ENCODE measurements around the gene FAM221A. TPM values are rescaled to one million over a fixed set of nuclear protein-coding genes. Genes with fewer than 3 reads are reported as not detected.

Gene FAM221A
- total and polyA plus RNA-seq, 3 experiments from 2014 or later = 5.4 to 6.2 (median 5.8) TPM

DNA sequence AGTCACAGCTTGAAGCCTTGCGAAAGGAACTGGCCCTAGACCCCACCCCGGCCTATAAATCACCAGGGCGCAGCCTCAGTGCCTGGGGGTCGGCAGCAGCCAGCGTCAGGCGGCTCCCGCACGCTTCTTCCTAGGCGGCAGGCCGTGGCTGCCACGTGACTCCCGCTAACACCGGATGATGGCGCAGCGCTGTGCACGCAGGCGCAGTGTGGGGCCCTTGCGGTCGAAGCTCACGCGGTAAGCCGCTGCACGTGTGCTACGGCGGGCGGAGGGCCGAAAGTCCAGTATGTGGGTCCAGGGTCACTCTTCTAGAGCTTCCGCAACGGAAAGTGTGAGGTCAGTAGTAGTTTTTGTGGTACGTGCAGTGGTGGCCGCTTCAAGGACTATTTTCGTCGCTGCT is 30.0 kb downstream of the FAM221A start, which contains the start of gene STK31:
TSS of gene STK31 (plus strand) at position 220 of the 400 bp plus-strand sequence. CDS start at position 287, 67 bp downstream.
- Mint-ChIP-seq H3K36me3 (peaks cover 11 to 17% (median 12%) of the 10 kb centered on the region in 3 donors), H3K9me3 (peaks cover 8 to 13% (median 10%) of the 10 kb centered on the region in 5 donors), H3K4me3 (no peak within 1 kb of the TSS), H3K4me1 (no peaks in the 10 kb centered on the region), H3K27ac (no peak within 1 kb of the TSS), H3K27me3 (peaks cover 0 to 6% of the 10 kb centered on the region in 2 donors)
- no peak within 1 kb of the TSS for H3K27ac ChIP-seq (ENCODE audit: low read depth, low read length)
- no peaks in the 10 kb centered on the region for H3K36me3 ChIP-seq (ENCODE audit: insufficient read depth, low read length)
- no peaks in the 10 kb centered on the region for H3K4me1 ChIP-seq (ENCODE audit: insufficient read depth, low read length)
- H3K9me3 ChIP-seq (ENCODE audit: low read length) = peaks cover 9% of the 10 kb centered on the region
- ChIA-PET POLR2A (no interaction called here), CTCF (interaction anchor here (1.4 to 5.3 kb wide), 6 partner anchors 8 to 437 kb away, joined by 3 to 31 read pairs (median 9); no protein-coding TSS in a partner anchor)
- no peaks in the 10 kb centered on the region for H3K27me3 ChIP-seq (ENCODE audit: insufficient read depth, low read length, poor library complexity, severe bottlenecking)
- no peak for DNase-seq
- H3K4me3 ChIP-seq (ENCODE audit: low read length) = no peak within 1 kb of the TSS

DNA sequence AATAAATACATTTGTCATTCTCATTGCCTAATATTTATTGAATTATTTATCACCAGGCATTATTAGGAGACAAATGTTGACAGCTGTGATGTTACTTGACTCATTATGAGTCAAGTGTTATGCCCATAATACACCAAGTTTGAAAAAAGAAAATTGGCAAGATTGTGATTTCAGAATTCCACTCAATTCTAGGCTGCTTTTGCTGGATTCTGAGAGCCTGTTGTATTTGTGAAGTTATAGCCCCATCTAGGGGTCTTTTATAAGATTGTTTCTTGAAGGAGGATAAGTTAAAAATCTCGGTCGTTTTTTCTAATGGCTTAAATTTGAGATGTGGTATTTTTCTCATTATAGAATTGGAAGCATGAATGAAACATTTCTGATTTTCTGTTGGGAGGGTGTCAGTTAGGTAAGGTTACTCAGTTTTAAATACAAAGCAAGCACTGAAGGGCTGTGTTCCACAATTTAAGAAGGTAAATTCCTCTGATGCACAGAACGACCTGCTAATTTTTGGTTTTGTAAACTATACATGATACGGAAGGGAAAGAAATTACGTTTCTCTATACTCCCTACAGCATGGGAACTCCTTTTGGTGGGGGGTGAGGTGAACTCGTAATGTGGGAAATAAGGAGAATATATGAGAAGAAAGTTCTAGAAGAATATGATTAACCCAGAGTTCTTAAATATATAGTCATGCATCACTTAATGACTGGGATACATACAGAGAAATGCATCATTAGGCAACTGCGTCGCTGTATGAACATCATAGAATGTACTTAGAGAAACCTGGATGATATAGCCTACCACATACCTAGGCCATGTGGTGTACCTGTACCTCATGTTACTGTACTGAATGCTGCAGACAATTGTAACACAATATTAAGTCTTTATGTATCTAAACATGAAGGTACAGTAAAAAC is 32.6 kb downstream of the FAM221A start:
- CTCF ChIA-PET = interaction anchor here (0.7 to 5.3 kb wide), 12 partner anchors 14 to 440 kb away, joined by 3 to 31 read pairs (median 4); no protein-coding TSS in a partner anchor
- no peak overlapping the region for H3K4me3 Mint-ChIP-seq

DNA sequence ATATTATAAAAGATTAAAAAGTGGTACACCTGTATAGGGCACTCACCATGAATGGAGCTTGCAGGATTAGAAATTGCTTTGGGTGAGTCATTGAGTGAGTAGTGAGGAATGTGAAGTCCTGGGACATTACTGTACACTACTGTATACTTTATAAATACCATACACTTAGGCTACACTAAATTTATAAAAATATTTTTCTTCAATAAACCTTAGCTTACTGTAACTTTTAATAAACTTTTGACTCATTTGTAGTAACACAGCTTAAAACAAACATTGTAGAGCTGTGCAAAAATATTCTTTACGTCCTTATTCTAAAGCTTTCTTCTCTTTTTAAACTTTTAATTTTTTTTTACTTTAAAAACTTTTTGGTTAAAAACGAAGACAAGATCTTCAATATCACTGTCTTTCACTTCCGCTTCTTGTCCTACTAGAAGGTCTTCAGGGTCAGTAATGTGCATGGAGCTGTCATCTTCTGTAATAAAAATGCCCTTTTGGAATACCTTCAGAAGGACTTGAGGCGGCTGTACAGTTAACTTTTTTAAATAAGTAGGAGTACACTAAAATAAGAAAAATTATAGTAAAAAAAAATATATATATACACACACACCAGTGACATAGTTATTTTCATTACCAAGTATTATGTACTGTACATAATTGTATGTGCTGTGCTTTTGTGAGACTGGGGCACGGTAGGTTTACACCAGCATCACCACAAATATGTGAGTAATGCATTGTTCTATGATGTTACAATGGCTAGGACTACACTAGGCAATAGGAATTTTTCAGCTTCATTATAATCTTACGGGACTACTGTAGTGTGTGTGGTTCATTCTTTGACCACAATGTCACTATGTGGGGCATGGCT is 33.5 kb downstream of the FAM221A start:
- Mint-ChIP-seq H3K9me3 (no peaks in the 10 kb centered on the region), H3K4me3 (no peak overlapping the region), H3K27me3 (peaks cover 0 to 4% of the 10 kb centered on the region in 2 donors), H3K36me3 (no peaks in the 10 kb centered on the region), H3K27ac (no peak overlapping the region), H3K4me1 (no peaks in the 10 kb centered on the region)
- H3K27me3 ChIP-seq (ENCODE audit: insufficient read depth, low read length, poor library complexity, severe bottlenecking) = no peaks in the 10 kb centered on the region
- no peaks in the 10 kb centered on the region for H3K4me1 ChIP-seq (ENCODE audit: insufficient read depth, low read length)
- POLR2A ChIA-PET = no interaction called here
- no peak overlapping the region for H3K27ac ChIP-seq (ENCODE audit: low read depth, low read length)
- H3K4me3 ChIP-seq (ENCODE audit: low read length) = no peak overlapping the region
- H3K9me3 ChIP-seq (ENCODE audit: low read length) = no peaks in the 10 kb centered on the region
- CTCF ChIA-PET = interaction anchor here (0.8 to 2.6 kb wide), 6 partner anchors 15 to 440 kb away, joined by 3 to 15 read pairs (median 4); no protein-coding TSS in a partner anchor
- no peak for DNase-seq
- H3K36me3 ChIP-seq (ENCODE audit: insufficient read depth, low read length) = no peaks in the 10 kb centered on the region

More for the DNA sequence above, 32.6 kb downstream of the FAM221A start:
- Histone ChIP-seq H3K27me3 (ENCODE audit: insufficient read depth, low read length, poor library complexity, severe bottlenecking) (no peaks in the 10 kb centered on the region), H3K9me3 (ENCODE audit: low read length) (no peaks in the 10 kb centered on the region), H3K4me1 (ENCODE audit: insufficient read depth, low read length) (no peaks in the 10 kb centered on the region), H3K27ac (ENCODE audit: low read depth, low read length) (no peak overlapping the region), H3K36me3 (ENCODE audit: insufficient read depth, low read length) (no peaks in the 10 kb centered on the region), H3K4me3 (ENCODE audit: low read length) (no peak overlapping the region)
- Mint-ChIP-seq H3K9me3 (no peaks in the 10 kb centered on the region), H3K27ac (no peak overlapping the region), H3K27me3 (peaks cover 0 to 4% of the 10 kb centered on the region in 2 donors), H3K4me1 (no peaks in the 10 kb centered on the region), H3K36me3 (no peaks in the 10 kb centered on the region)
- POLR2A ChIA-PET = no interaction called here
- peak in 2 of 5 donors; percentile 18 to 40 for DNase-seq

- CTCF ChIA-PET = interaction anchor here (1.1 to 2.6 kb wide), 5 partner anchors 17 to 440 kb away, joined by 3 to 15 read pairs (median 4); no protein-coding TSS in a partner anchor
- POLR2A ChIA-PET = no interaction called here
- no peak overlapping the region for H3K4me3 ChIP-seq (ENCODE audit: low read length)
- no peaks in the 10 kb centered on the region for H3K27me3 ChIP-seq (ENCODE audit: insufficient read depth, low read length, poor library complexity, severe bottlenecking)
- no peaks in the 10 kb centered on the region for H3K4me1 ChIP-seq (ENCODE audit: insufficient read depth, low read length)
- H3K4me1 Mint-ChIP-seq = no peaks in the 10 kb centered on the region
- H3K27ac ChIP-seq (ENCODE audit: low read depth, low read length) = no peak overlapping the region
- H3K36me3 ChIP-seq (ENCODE audit: insufficient read depth, low read length) = no peaks in the 10 kb centered on the region
- H3K27ac Mint-ChIP-seq = no peak overlapping the region
- no peak for DNase-seq
- no peak overlapping the region for H3K4me3 Mint-ChIP-seq
- no peaks in the 10 kb centered on the region for H3K9me3 ChIP-seq (ENCODE audit: low read length)
- no peaks in the 10 kb centered on the region for H3K36me3 Mint-ChIP-seq
- peaks cover 0 to 4% of the 10 kb centered on the region in 2 donors for H3K27me3 Mint-ChIP-seq
- no peaks in the 10 kb centered on the region for H3K9me3 Mint-ChIP-seq
Measured at GRCh38 chr7:23714150-23714464, 34.1 kb downstream of the FAM221A start.

DNA sequence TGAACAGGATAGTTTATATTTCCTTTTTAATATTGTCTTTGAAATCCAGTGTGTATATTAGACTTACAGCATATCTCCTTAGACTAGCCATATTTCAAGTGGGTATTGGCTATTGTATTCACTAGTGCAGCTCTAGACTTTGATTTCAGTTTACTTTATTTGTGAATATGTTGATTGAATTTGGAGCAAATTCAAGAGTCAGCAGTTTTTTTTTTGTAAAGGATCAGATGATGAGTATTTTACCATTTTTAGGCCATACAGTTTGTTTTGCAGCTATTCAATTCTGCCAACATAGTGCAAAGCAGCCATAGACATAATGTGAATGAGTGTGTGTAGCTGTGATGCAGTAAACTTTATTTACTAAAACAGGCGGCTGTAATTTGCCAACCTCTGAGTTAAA is 34.6 kb downstream of the FAM221A start:
- no peaks in the 10 kb centered on the region for H3K36me3 Mint-ChIP-seq
- H3K27me3 Mint-ChIP-seq = peaks cover 0 to 4% of the 10 kb centered on the region in 2 donors
- Histone ChIP-seq H3K27ac (ENCODE audit: low read depth, low read length) (no peak overlapping the region), H3K9me3 (ENCODE audit: low read length) (no peaks in the 10 kb centered on the region), H3K4me1 (ENCODE audit: insufficient read depth, low read length) (no peaks in the 10 kb centered on the region), H3K36me3 (ENCODE audit: insufficient read depth, low read length) (no peaks in the 10 kb centered on the region), H3K4me3 (ENCODE audit: low read length) (no peak overlapping the region), H3K27me3 (ENCODE audit: insufficient read depth, low read length, poor library complexity, severe bottlenecking) (no peaks in the 10 kb centered on the region)
- no peaks in the 10 kb centered on the region for H3K4me1 Mint-ChIP-seq
- no peaks in the 10 kb centered on the region for H3K9me3 Mint-ChIP-seq
- no peak overlapping the region for H3K4me3 Mint-ChIP-seq
- CTCF ChIA-PET = interaction anchor here (1.1 to 2.6 kb wide), 4 partner anchors 18 to 440 kb away, joined by 3 to 15 read pairs (median 4); no protein-coding TSS in a partner anchor
- no peak overlapping the region for H3K27ac Mint-ChIP-seq
- POLR2A ChIA-PET = no interaction called here
- no peak for DNase-seq

DNA sequence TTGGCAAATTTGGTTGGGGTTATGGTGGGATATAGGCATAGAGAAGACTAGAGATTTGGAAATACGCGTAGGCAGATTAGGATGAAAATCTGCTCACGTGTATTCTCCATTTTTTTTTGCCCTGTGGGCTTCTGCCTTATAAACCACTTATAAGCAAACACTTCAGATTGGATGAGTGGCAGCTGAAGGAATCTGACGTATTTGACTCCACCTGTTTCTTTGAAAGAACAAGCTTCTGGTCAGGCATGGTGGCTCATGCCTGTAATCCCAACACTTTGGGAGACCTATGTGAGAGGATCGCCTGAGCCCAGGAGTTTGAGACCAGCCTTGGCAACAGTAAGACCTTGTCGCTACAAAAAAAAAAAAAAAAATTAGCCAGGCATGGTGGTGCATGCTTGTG is 35.1 kb downstream of the FAM221A start:
- DNase-seq = no peak
- H3K27me3 ChIP-seq (ENCODE audit: insufficient read depth, low read length, poor library complexity, severe bottlenecking) = no peaks in the 10 kb centered on the region
- H3K27ac ChIP-seq (ENCODE audit: low read depth, low read length) = no peak overlapping the region
- no peak overlapping the region for H3K4me3 ChIP-seq (ENCODE audit: low read length)
- H3K9me3 Mint-ChIP-seq = no peaks in the 10 kb centered on the region
- H3K4me1 ChIP-seq (ENCODE audit: insufficient read depth, low read length) = no peaks in the 10 kb centered on the region
- no peaks in the 10 kb centered on the region for H3K4me1 Mint-ChIP-seq
- POLR2A ChIA-PET = no interaction called here
- H3K36me3 Mint-ChIP-seq = no peaks in the 10 kb centered on the region
- CTCF ChIA-PET = interaction anchor here (1.1 to 2.6 kb wide), 3 partner anchors 18 to 168 kb away, joined by 4 to 15 read pairs (median 4); no protein-coding TSS in a partner anchor
- peaks cover 0 to 4% of the 10 kb centered on the region in 2 donors for H3K27me3 Mint-ChIP-seq
- H3K4me3 Mint-ChIP-seq = no peak overlapping the region
- H3K36me3 ChIP-seq (ENCODE audit: insufficient read depth, low read length) = no peaks in the 10 kb centered on the region
- no peaks in the 10 kb centered on the region for H3K9me3 ChIP-seq (ENCODE audit: low read length)
- peak overlapping the region in 1 of 8 donors; percentile 79 for H3K27ac Mint-ChIP-seq

DNA sequence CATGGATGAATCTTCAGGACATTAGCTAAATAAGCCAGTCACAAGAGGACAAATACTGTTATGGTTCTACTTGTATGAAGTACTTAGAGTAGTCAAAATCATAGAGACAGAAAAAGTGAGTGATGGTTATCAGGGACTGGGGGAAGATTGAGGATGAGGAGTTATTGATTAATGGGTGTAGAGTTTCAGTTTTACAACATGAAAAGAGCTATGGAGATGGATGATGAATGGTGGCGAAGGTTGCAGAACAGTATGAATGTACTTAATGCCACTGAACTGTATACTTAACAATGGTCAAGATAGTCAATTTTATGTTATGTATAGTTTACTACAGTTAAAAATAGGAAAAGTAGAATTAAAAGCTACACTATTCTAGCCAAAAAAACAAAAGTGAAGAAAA is 37.8 kb downstream of the FAM221A start:
- DNase-seq = no peak
- Mint-ChIP-seq H3K9me3 (no peaks in the 10 kb centered on the region), H3K27me3 (no peaks in the 10 kb centered on the region), H3K27ac (no peak overlapping the region), H3K4me1 (no peaks in the 10 kb centered on the region), H3K4me3 (no peak overlapping the region), H3K36me3 (no peaks in the 10 kb centered on the region)
- Histone ChIP-seq H3K4me1 (ENCODE audit: insufficient read depth, low read length) (no peaks in the 10 kb centered on the region), H3K9me3 (ENCODE audit: low read length) (no peaks in the 10 kb centered on the region), H3K36me3 (ENCODE audit: insufficient read depth, low read length) (no peaks in the 10 kb centered on the region), H3K27me3 (ENCODE audit: insufficient read depth, low read length, poor library complexity, severe bottlenecking) (no peaks in the 10 kb centered on the region), H3K27ac (ENCODE audit: low read depth, low read length) (no peak overlapping the region), H3K4me3 (ENCODE audit: low read length) (no peak overlapping the region)
- ChIA-PET CTCF (interaction anchor here (1.0 kb wide), 2 partner anchors 21 to 171 kb away, joined by 3 to 4 read pairs; no protein-coding TSS in a partner anchor), POLR2A (no interaction called here)
